ENCODE measurements around the gene CIDEA. TPM values are rescaled to one million over a fixed set of nuclear protein-coding genes. Genes with fewer than 3 reads are reported as not detected.

Gene CIDEA
- total RNA-seq, 2 experiments from 2014 or later = not detected

- CTCF ChIA-PET = interaction anchor here (7.4 kb wide), 1 partner anchor 14 kb away, joined by 40 read pairs; no protein-coding TSS in a partner anchor
- POLR2A ChIA-PET = interaction anchor here (0.8 kb wide), 1 partner anchor 63 kb away, joined by 4 read pairs; the partner anchor contains the start of gene AFG3L2
- no peak overlapping the region for H3K4me3 Mint-ChIP-seq
Measured at GRCh38 chr18:12313530-12314245, 59.5 kb downstream of the CIDEA start.

GRCh38 chr18:12314591-12315305, 60.6 kb downstream of the CIDEA start:
- no peak overlapping the region for H3K27ac Mint-ChIP-seq
- ChIA-PET POLR2A (no interaction called here), CTCF (interaction anchor here (0.8 to 7.4 kb wide), 3 partner anchors 13 to 187 kb away, joined by 3 to 40 read pairs (median 4); partner anchors contain the start of gene AFG3L2)
- peaks cover 9% of the 10 kb centered on the region for H3K9me3 Mint-ChIP-seq
- H3K4me1 Mint-ChIP-seq = peaks cover 1% of the 10 kb centered on the region
- no peak for DNase-seq
- H3K4me3 Mint-ChIP-seq = no peak overlapping the region
- peaks cover 4% of the 10 kb centered on the region for H3K27me3 Mint-ChIP-seq
- peaks cover 9% of the 10 kb centered on the region for H3K36me3 Mint-ChIP-seq (ENCODE audit: low read depth)

More at GRCh38 chr18:12313530-12314245, 59.5 kb downstream of the CIDEA start:
- Mint-ChIP-seq H3K27me3 (peaks cover 12% of the 10 kb centered on the region), H3K9me3 (peaks cover 9% of the 10 kb centered on the region), H3K27ac (no peak overlapping the region), H3K4me1 (peaks cover 8% of the 10 kb centered on the region), H3K36me3 (ENCODE audit: low read depth) (peaks cover 12% of the 10 kb centered on the region)
- DNase-seq = no peak

- no peaks in the 10 kb centered on the region for H3K4me1 Mint-ChIP-seq
- no peak for DNase-seq
- ChIA-PET POLR2A (no interaction called here), CTCF (interaction anchor here (0.8 to 7.4 kb wide), 3 partner anchors 13 to 188 kb away, joined by 3 to 40 read pairs (median 4); partner anchors contain the start of gene AFG3L2)
- H3K36me3 Mint-ChIP-seq (ENCODE audit: low read depth) = peaks cover 8% of the 10 kb centered on the region
- H3K27me3 Mint-ChIP-seq = peaks cover 3% of the 10 kb centered on the region
- H3K27ac Mint-ChIP-seq = no peak overlapping the region
- peaks cover 9% of the 10 kb centered on the region for H3K9me3 Mint-ChIP-seq
- H3K4me3 Mint-ChIP-seq = no peak overlapping the region
Measured at GRCh38 chr18:12315490-12315889, 61.3 kb downstream of the CIDEA start.

GRCh38 chr18:12315911-12316310, 61.8 kb downstream of the CIDEA start:
- DNase-seq = no peak
- Mint-ChIP-seq H3K4me1 (no peaks in the 10 kb centered on the region), H3K27me3 (peaks cover 3% of the 10 kb centered on the region), H3K36me3 (ENCODE audit: low read depth) (peaks cover 8% of the 10 kb centered on the region), H3K4me3 (no peak overlapping the region), H3K9me3 (peaks cover 9% of the 10 kb centered on the region), H3K27ac (no peak overlapping the region)
- ChIA-PET CTCF (no interaction called here), POLR2A (no interaction called here)

GRCh38 chr18:12317664-12318333, 63.6 kb downstream of the CIDEA start:
- no peak overlapping the region for H3K4me3 Mint-ChIP-seq
- ChIA-PET CTCF (interaction anchor here (0.8 to 3.0 kb wide), 2 partner anchors 9 to 10 kb away, joined by 3 to 23 read pairs; no protein-coding TSS in a partner anchor), POLR2A (no interaction called here)
- no peak overlapping the region for H3K27ac Mint-ChIP-seq
- peaks cover 2% of the 10 kb centered on the region for H3K9me3 Mint-ChIP-seq
- no peak for DNase-seq
- H3K4me1 Mint-ChIP-seq = no peaks in the 10 kb centered on the region
- peaks cover 5% of the 10 kb centered on the region for H3K36me3 Mint-ChIP-seq (ENCODE audit: low read depth)
- peaks cover 3% of the 10 kb centered on the region for H3K27me3 Mint-ChIP-seq

GRCh38 chr18:12318334-12318697, 64.2 kb downstream of the CIDEA start:
- H3K4me1 Mint-ChIP-seq = no peaks in the 10 kb centered on the region
- H3K9me3 Mint-ChIP-seq = no peaks in the 10 kb centered on the region
- H3K27ac Mint-ChIP-seq = no peak overlapping the region
- ChIA-PET CTCF (interaction anchor here (0.8 to 3.0 kb wide), 2 partner anchors 10 kb away, joined by 3 to 23 read pairs; no protein-coding TSS in a partner anchor), POLR2A (no interaction called here)
- H3K4me3 Mint-ChIP-seq = no peak overlapping the region
- peaks cover 5% of the 10 kb centered on the region for H3K36me3 Mint-ChIP-seq (ENCODE audit: low read depth)
- peaks cover 3% of the 10 kb centered on the region for H3K27me3 Mint-ChIP-seq
- DNase-seq = no peak

DNA sequence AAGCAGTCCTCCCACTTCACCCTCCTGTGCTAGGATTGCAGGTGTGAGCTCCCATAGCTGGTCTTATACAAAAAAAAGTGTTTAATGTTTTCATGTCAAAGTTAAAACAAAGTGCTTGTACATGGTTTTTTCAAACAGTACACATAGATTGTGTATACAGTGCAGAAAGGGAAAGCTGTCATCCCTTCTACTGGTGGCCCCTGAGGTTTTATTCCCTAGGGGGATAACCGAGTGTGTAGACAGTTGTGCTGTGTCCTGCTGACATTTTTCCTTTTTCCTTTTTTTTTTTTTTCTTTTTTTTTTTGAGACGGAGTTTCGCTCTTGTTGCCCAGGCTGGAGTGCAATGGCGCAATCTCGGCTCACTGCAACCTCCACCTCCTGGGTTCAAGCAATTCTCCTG, 64.7 kb downstream of the CIDEA start:
- no peaks in the 10 kb centered on the region for H3K9me3 Mint-ChIP-seq
- H3K4me1 Mint-ChIP-seq = no peaks in the 10 kb centered on the region
- no peak overlapping the region for H3K27ac Mint-ChIP-seq
- POLR2A ChIA-PET = no interaction called here
- no peak for DNase-seq
- H3K27me3 Mint-ChIP-seq = no peaks in the 10 kb centered on the region
- no peak overlapping the region for H3K4me3 Mint-ChIP-seq
- CTCF ChIA-PET = interaction anchor here (3.0 kb wide), 1 partner anchor 9 kb away, joined by 23 read pairs; no protein-coding TSS in a partner anchor
- peaks cover 5% of the 10 kb centered on the region for H3K36me3 Mint-ChIP-seq (ENCODE audit: low read depth)

GRCh38 chr18:12321333-12321732, 67.2 kb downstream of the CIDEA start:
- H3K36me3 Mint-ChIP-seq (ENCODE audit: low read depth) = peaks cover 21% of the 10 kb centered on the region
- ChIA-PET POLR2A (no interaction called here), CTCF (interaction anchor here (1.4 kb wide), 1 partner anchor 8 kb away, joined by 4 read pairs; no protein-coding TSS in a partner anchor)

GRCh38 chr18:12324991-12325725, 71.0 kb downstream of the CIDEA start:
- ChIA-PET POLR2A (no interaction called here), CTCF (interaction anchor here (1.2 kb wide), 1 partner anchor 8 kb away, joined by 3 read pairs; no protein-coding TSS in a partner anchor)
- DNase-seq = no peak
- Mint-ChIP-seq H3K9me3 (no peaks in the 10 kb centered on the region), H3K27ac (no peak overlapping the region), H3K4me1 (peaks cover 10% of the 10 kb centered on the region), H3K4me3 (no peak overlapping the region), H3K36me3 (ENCODE audit: low read depth) (peaks cover 36% of the 10 kb centered on the region), H3K27me3 (no peaks in the 10 kb centered on the region)

More at GRCh38 chr18:12321333-12321732, 67.2 kb downstream of the CIDEA start:
- Mint-ChIP-seq H3K4me3 (no peak overlapping the region), H3K9me3 (no peaks in the 10 kb centered on the region), H3K4me1 (no peaks in the 10 kb centered on the region), H3K27me3 (no peaks in the 10 kb centered on the region), H3K27ac (no peak overlapping the region)
- DNase-seq = no peak

GRCh38 chr18:12325726-12326245, 71.6 kb downstream of the CIDEA start:
- H3K9me3 Mint-ChIP-seq = no peaks in the 10 kb centered on the region
- H3K4me1 Mint-ChIP-seq = peaks cover 10% of the 10 kb centered on the region
- no peak overlapping the region for H3K27ac Mint-ChIP-seq
- no peaks in the 10 kb centered on the region for H3K27me3 Mint-ChIP-seq
- DNase-seq = no peak
- POLR2A ChIA-PET = no interaction called here
- CTCF ChIA-PET = no interaction called here
- H3K36me3 Mint-ChIP-seq (ENCODE audit: low read depth) = peaks cover 36% of the 10 kb centered on the region
- no peak overlapping the region for H3K4me3 Mint-ChIP-seq

DNA sequence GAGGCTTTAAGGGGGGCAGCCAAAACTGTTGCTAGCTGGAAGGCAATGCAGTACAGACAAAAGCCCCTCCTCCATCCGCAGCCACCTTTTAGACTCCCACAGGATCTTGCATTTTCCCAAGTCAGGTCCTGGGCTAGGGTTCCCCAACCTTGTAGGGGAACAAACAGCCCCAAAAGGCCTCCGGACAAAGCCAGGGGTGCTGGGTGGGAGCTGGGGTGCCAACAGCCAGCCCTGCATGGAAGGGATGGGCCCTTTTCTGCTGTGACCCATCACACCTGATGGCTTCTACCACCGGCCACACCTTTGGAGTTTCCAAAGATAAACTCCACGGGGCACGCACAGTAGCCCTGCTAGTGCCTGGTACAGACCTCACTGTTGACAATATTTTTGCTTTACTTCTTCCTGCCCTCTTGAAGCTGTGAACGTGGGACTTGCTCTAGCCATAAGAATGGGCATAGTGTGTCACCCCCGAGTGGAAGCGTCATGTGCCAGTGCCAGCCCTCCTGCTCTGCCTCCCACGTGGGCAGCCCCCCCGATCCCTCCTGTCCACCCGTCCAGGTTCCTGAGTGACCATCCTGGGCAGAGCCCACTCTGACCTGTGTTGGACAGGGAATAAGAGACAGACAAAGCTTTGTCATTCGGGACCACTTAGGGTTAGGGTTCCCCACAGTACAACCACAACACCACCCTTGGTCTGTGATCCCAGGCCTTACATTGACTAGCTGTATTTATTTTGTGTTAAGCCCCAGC, 72.7 kb downstream of the CIDEA start:
- POLR2A ChIA-PET = interaction anchor here (1.5 kb wide), 1 partner anchor 50 kb away, joined by 4 read pairs; the partner anchor contains the start of gene AFG3L2
- no peaks in the 10 kb centered on the region for H3K27me3 Mint-ChIP-seq
- no peak overlapping the region for H3K4me3 Mint-ChIP-seq
- peaks cover 10% of the 10 kb centered on the region for H3K4me1 Mint-ChIP-seq
- no peak overlapping the region for H3K27ac Mint-ChIP-seq
- CTCF ChIA-PET = interaction anchor here (1.0 to 2.7 kb wide), 10 partner anchors 8 to 333 kb away, joined by 3 to 40 read pairs (median 10); partner anchors contain the start of gene AFG3L2
- H3K9me3 Mint-ChIP-seq = no peaks in the 10 kb centered on the region
- H3K36me3 Mint-ChIP-seq (ENCODE audit: low read depth) = peaks cover 31% of the 10 kb centered on the region
- no peak for DNase-seq
